ENCODE results near the gene PLCB4. TPM values are rescaled to one million over a fixed set of nuclear protein-coding genes. Genes with fewer than 3 reads are reported as not detected.

The PLCB4 gene
- total and polyA plus RNA-seq, 12 donors, result 0.26 to 8.5 (median 2.8) TPM

GRCh38 chr20:9490631-9491030, 421.7 kb downstream of the PLCB4 start:
- intact Hi-C loops (cut with DNase I), result no loop called here
- Histone ChIP-seq H3K36me3 (replicated peaks in 1 of 2) (no peaks in the 10 kb centered on the region), H3K27ac (no peak overlapping the region), H3K9me3 (replicated peaks in 1 of 3) (no peaks in the 10 kb centered on the region), H3K4me1 (replicated peaks in 1 of 2) (peaks cover 0 to 7% of the 10 kb centered on the region in 2 donors), H3K4me3 (no peak overlapping the region), H3K27me3 (no peaks in the 10 kb centered on the region)
- 82 to 95% (median 86%) methylated on average over 3 of the region's 3 CpGs for WGBS, 4 donors
- DNase-seq, result no peak
- TF ChIP-seq POLR2A (IDR thresholded peaks at IDR 0.05) (no peak), CTCF (IDR thresholded peaks at IDR 0.05) (no peak)

GRCh38 chr20:9491324-9491723, 422.4 kb downstream of the PLCB4 start:
- TF ChIP-seq CTCF (IDR thresholded peaks at IDR 0.05) (no peak), POLR2A (IDR thresholded peaks at IDR 0.05) (no peak)
- Histone ChIP-seq H3K4me1 (replicated peaks in 1 of 2) (peaks cover 0 to 7% of the 10 kb centered on the region in 2 donors), H3K27me3 (no peaks in the 10 kb centered on the region), H3K27ac (no peak overlapping the region), H3K4me3 (no peak overlapping the region), H3K36me3 (replicated peaks in 1 of 2) (no peaks in the 10 kb centered on the region), H3K9me3 (replicated peaks in 1 of 3) (no peaks in the 10 kb centered on the region)
- intact Hi-C loops (cut with DNase I), result no loop called here
- 69 to 77% (median 73%) methylated on average over 1 of the region's 1 CpG for WGBS, 4 donors
- no peak for DNase-seq

- TF ChIP-seq CTCF (IDR thresholded peaks at IDR 0.05), result no peak
- TF ChIP-seq POLR2A (IDR thresholded peaks at IDR 0.05), result no peak
- Histone ChIP-seq H3K9me3 (replicated peaks in 1 of 3) (no peaks in the 10 kb centered on the region), H3K27ac (no peak overlapping the region), H3K4me1 (replicated peaks in 1 of 2) (peaks cover 0 to 7% of the 10 kb centered on the region in 2 donors), H3K4me3 (no peak overlapping the region), H3K36me3 (replicated peaks in 1 of 2) (no peaks in the 10 kb centered on the region), H3K27me3 (no peaks in the 10 kb centered on the region)
- 71 to 79% (median 76%) methylated on average over 4 of the region's 4 CpGs for WGBS, 4 donors
- DNase-seq, result no peak
- intact Hi-C loops (cut with DNase I), result no loop called here
These were observed 423.2 kb downstream of the PLCB4 start for GRCh38 chr20:9492067-9492466.

GRCh38 chr20:9493803-9494202, 424.9 kb downstream of the PLCB4 start:
- no peaks in the 10 kb centered on the region for H3K9me3 ChIP-seq (replicated peaks in 1 of 3)
- WGBS, 4 donors, result 36 to 46% (median 37%) methylated on average over 2 of the region's 2 CpGs
- H3K4me1 ChIP-seq (replicated peaks in 1 of 2), result peaks cover 0 to 7% of the 10 kb centered on the region in 2 donors
- TF ChIP-seq CTCF (IDR thresholded peaks at IDR 0.05), result no peak
- TF ChIP-seq POLR2A (IDR thresholded peaks at IDR 0.05), result no peak
- no peak overlapping the region for H3K4me3 ChIP-seq
- peak in 3 of 7 donors; percentile 22 to 41 (median 36) for DNase-seq
- no peak overlapping the region for H3K27ac ChIP-seq
- H3K36me3 ChIP-seq (replicated peaks in 1 of 2), result no peaks in the 10 kb centered on the region
- intact Hi-C loops (cut with DNase I), result no loop called here
- H3K27me3 ChIP-seq, result no peaks in the 10 kb centered on the region

Data from adrenal gland (tissue), 12 donors.